K562 (cell line): ENCODE results near the gene HMOX1. TPM values are rescaled to one million over a fixed set of nuclear protein-coding genes. Genes with fewer than 3 reads are reported as not detected.
A peak's percentile ranks its signal among the peaks of the same experiment; 100 is the strongest.
"Not testable (repeated sequence)": the region's sequence is repeated elsewhere in the genome, so short reads cannot be mapped to it uniquely, and the experiment has no call there.

Experiments used
- ATAC-seq: fragments of 200-7000 bp; cut with Tn5 transposase; 3 replicates; pipeline ENCODE4 v1.9.1; 2020; ENCODE audit warnings: moderate library complexity
- BruUV-seq: library from RNA; stranded (reverse); fragments of 400-500 nt; replicated peaks from 2 replicates; lab custom pipeline; 2021; lab: Mats Ljungman, UMichigan
- CTCF ChIA-PET: fragments of 300-600 bp; formaldehyde crosslinking; extraction: SDS; loops from one replicate; lab custom pipeline; 2021; ENCODE audit warnings: low intra/inter-chr PET ratio; lab: Yijun Ruan, JAX
- POLR2A ChIA-PET: fragments of 300-600, 350-650 bp; sonication (Branson Sonifier 250); formaldehyde crosslinking; extraction: SDS; loops from one replicate; lab custom pipeline; 2021; ENCODE audit warnings: antibody characterized with exemption, inconsistent platforms; lab: Yijun Ruan, JAX
- DNase-seq, 4 experiments: peaks; one replicate each; pipeline versions ENCODE4 v3.0.0 to v3.0.0-alpha.2; 2011 to 2018; ENCODE audit warnings: low spot score in 3 of 4, mixed read lengths in 3 of 4; ENCODE audit errors: extremely low read depth in 1 of 4
- FAIRE-seq: peaks from 2 replicates; lab custom pipeline; 2011; peaks lifted over from hg19 to GRCh38; lab: Jason Lieb, UNC
- H2AFZ ChIP-seq: 2 replicates; pipeline ENCODE4 v1.6.0; 2011; ENCODE audit warnings: low read depth, low read length, control low read depth, inconsistent platforms
- H3K27ac ChIP-seq: fragments of 200-600 bp; 3 replicates; pipeline ENCODE4 v1.8.0; 2011; ENCODE audit warnings: low read depth, mild to moderate bottlenecking, control low read depth, inconsistent platforms, low read length, moderate library complexity, mixed read lengths; ENCODE audit errors: extremely low read depth
- H3K27me3 ChIP-seq, 2 experiments: fragments of 300-600 bp in 1 of 2; 2 replicates in 1 of 2; 3 replicates in 1 of 2; pipeline versions ENCODE4 v1.6.0 to v1.8.0; 2011; ENCODE audit warnings: inconsistent platforms in 2 of 2, low read length in 2 of 2, mild to moderate bottlenecking in 1 of 2, mixed read lengths in 1 of 2, moderate library complexity in 1 of 2; ENCODE audit not compliant: control insufficient read depth in 2 of 2, insufficient read depth in 2 of 2
- H3K36me3 ChIP-seq: fragments of 300-600 bp; 3 replicates; pipeline ENCODE4 v1.8.0; 2011; ENCODE audit warnings: mild to moderate bottlenecking, low read length, inconsistent platforms; ENCODE audit not compliant: control insufficient read depth, insufficient read depth
- H3K4me1 ChIP-seq, 2 experiments: fragments of 200-600 bp in 1 of 2; replicated peaks in 1 of 2; 2 replicates in 1 of 2; 3 replicates in 1 of 2; pipeline versions ENCODE4 v1.5.1 to v1.8.0; 2011; ENCODE audit warnings: inconsistent platforms in 2 of 2, low read length in 2 of 2, mild to moderate bottlenecking in 1 of 2, mixed read lengths in 1 of 2, moderate library complexity in 1 of 2; ENCODE audit not compliant: control insufficient read depth in 2 of 2, insufficient read depth in 2 of 2
- H3K4me2 ChIP-seq: 2 replicates; pipeline ENCODE4 v1.6.1; 2011; ENCODE audit warnings: low read length, control low read depth, inconsistent platforms, mixed read lengths; ENCODE audit not compliant: insufficient read depth
- H3K4me3 ChIP-seq: fragments of 200-600 bp; sonication (generic), shearing (Covaris generic); 2 replicates; pipeline ENCODE4 v1.5.1; 2016; ENCODE audit warnings: control low read depth, inconsistent platforms
- H3K79me2 ChIP-seq: fragments of 200-600 bp; 3 replicates; pipeline ENCODE4 v1.8.0; 2011; ENCODE audit warnings: low read length, inconsistent platforms; ENCODE audit not compliant: control insufficient read depth, insufficient read depth
- H3K9ac ChIP-seq, 2 experiments: 2 replicates each; pipeline versions ENCODE4 v1.6.0 to v1.6.1; 2011; ENCODE audit warnings: low read depth in 2 of 2, low read length in 2 of 2, control low read depth in 1 of 2, inconsistent platforms in 1 of 2, mild to moderate bottlenecking in 1 of 2, mixed read lengths in 1 of 2; ENCODE audit not compliant: insufficient read depth in 1 of 2
- H3K9me1 ChIP-seq: one replicate; pipeline ENCODE4 v1.6.0; 2011; ENCODE audit warnings: inconsistent platforms, mild to moderate bottlenecking, low read length, moderate library complexity; ENCODE audit not compliant: control insufficient read depth, insufficient read depth
- H3K9me3 ChIP-seq: replicated peaks from 2 replicates; pipeline ENCODE4 v1.5.1; 2011; ENCODE audit warnings: low read depth, low read length, inconsistent platforms; ENCODE audit not compliant: control insufficient read depth, insufficient read depth
- H4K20me1 ChIP-seq: replicated peaks from 2 replicates; pipeline ENCODE4 v1.6.1; 2011; ENCODE audit warnings: low read length, inconsistent platforms, mixed read lengths; ENCODE audit not compliant: control insufficient read depth, insufficient read depth
- JUN ChIP-seq, 2 experiments: sonication (generic) in 1 of 2; formaldehyde crosslinking in 1 of 2; IDR thresholded peaks; 2 replicates each; pipeline versions ENCODE4 v1.6.1 to v1.8.0; 2012 to 2022; ENCODE audit warnings: borderline replicate concordance in 2 of 2, mild to moderate bottlenecking in 2 of 2, improper control_type of control experiment in 1 of 2, low read depth in 1 of 2, low read length in 1 of 2, missing genetic modification reagents in 1 of 2
- SOX6 ChIP-seq: fragments of 450-650 bp; IDR thresholded peaks from 2 replicates; pipeline ENCODE4 v1.6.1; 2014; ENCODE audit warnings: mild to moderate bottlenecking
- SRSF7 ChIP-seq: fragments of 200-400 bp; formaldehyde crosslinking; optimal IDR thresholded peaks from 2 replicates; pipeline ENCODE3; 2017; ENCODE audit warnings: mild to moderate bottlenecking, low read depth, low read length
- ZKSCAN1 ChIP-seq: fragments of 150-350 bp; IDR thresholded peaks from 2 replicates; pipeline ENCODE4 v1.6.1; 2016; ENCODE audit warnings: low read depth, low read length
- ZNF224 ChIP-seq: sonication (generic); formaldehyde crosslinking; IDR thresholded peaks from 2 replicates; pipeline ENCODE4 v1.8.0; 2022; ENCODE audit warnings: mild to moderate bottlenecking, missing genetic modification reagents
- ZNF76 ChIP-seq: fragments of 250-450 bp; sonication (Bioruptor Pico); IDR thresholded peaks from 2 replicates; pipeline ENCODE4 v1.4.0; 2020; ENCODE audit warnings: mild to moderate bottlenecking, moderate library complexity, borderline replicate concordance
- WGBS: fragments of 100-300 bp; shearing (Covaris generic); methylation state at CpG from one replicate; pipeline ENCODE4 v1.1.6; 2016; ENCODE audit warnings: low coverage, mixed read lengths; ENCODE audit not compliant: insufficient coverage; ENCODE audit errors: missing lambda C conversion rate; 5-methylcytosine and 5-hydroxymethylcytosine counted together
- in situ Hi-C: fragments of 300-500 bp; cut with MboI; formaldehyde crosslinking; loops from 4 replicates; pipeline ENCODE4 v1.15.0; 2018; ENCODE audit warnings: inconsistent platforms, mixed read lengths
- intact Hi-C: fragments of 100-400 bp; cut with micrococcal nuclease; formaldehyde crosslinking; loops from 2 replicates; pipeline ENCODE4 v1.14.2; 2022
- polyA plus RNA-seq, 8 experiments: library from polyadenylated mRNA; depleted of rRNA in 4 of 8; stranded (reverse) in 5 of 8; unstranded in 3 of 8; fragments of >200 nt; fragmentation: Nextera tagmentation in 2 of 8; fragmentation: Illumina TruSeq in 1 of 8; extraction: Ambion mirVana in 2 of 8; extraction: Trizol in 1 of 8; gene quantifications; 2 replicates each; pipeline versions ENCODE4 v1.2.1 to v1.2.3, GENCODE V29; 2011 to 2014; ENCODE audit warnings: inconsistent platforms in 1 of 8, missing spikeins in 1 of 8
- total RNA-seq, 7 experiments: library from RNA; depleted of rRNA in 6 of 7; stranded (reverse); fragments of >200 nt in 6 of 7; fragmentation: Illumina TruSeq in 2 of 7; extraction: Trizol in 2 of 7; gene quantifications; 2 replicates each; pipeline versions ENCODE4 v1.2.1 to v1.2.3, GENCODE V29; 2011 to 2021; ENCODE audit warnings: low replicate concordance in 1 of 7
- TF ChIP-seq, protein P1 (sequence below): sonication (generic); formaldehyde crosslinking; IDR thresholded peaks from 2 replicates; pipeline ENCODE4 v1.8.1; 2022; ENCODE audit warnings: missing genetic modification reagents

The HMOX1 gene
- total and polyA plus RNA-seq, 9 of the 15 experiments (the other 6 are each of a cell fraction or from before 2014, with no cell fraction given), result not detected

DNA sequence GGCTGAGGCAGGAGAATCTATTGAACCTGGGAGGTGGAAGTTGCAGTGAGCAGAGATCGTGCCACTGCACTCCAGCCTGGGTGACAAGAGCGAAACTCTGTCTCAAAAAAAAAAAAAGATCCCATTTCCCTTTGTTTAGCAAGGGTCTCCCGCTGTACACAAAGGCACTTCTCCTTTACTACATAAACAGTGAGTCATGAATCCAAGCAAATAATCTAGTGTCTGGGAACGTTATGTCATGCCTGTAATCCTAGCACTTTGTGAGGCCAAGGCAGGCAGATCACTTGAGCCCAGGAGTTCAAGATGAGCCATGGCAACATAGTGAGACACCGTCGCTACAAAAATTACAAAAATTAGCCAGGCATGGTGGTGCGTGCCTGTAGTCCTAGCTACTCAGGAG, 16.7 kb upstream of the HMOX1 start (continued):
- 0 out of 2 replicates have a peak, but pooled peaks have one; percentile 22 for TF ChIP-seq JUN (IDR thresholded peaks at IDR 0.05; ENCODE audit: borderline replicate concordance, low read depth, low read length)
- TF ChIP-seq JUN (CRISPR knock-in tag; IDR thresholded peaks at IDR 0.05; ENCODE audit: borderline replicate concordance), result not testable (repeated sequence)
- TF ChIP-seq SOX6, result peak; percentile 61
- TF ChIP-seq, all 486 proteins: peak for 12; not testable (repeated sequence) for 474

DNA sequence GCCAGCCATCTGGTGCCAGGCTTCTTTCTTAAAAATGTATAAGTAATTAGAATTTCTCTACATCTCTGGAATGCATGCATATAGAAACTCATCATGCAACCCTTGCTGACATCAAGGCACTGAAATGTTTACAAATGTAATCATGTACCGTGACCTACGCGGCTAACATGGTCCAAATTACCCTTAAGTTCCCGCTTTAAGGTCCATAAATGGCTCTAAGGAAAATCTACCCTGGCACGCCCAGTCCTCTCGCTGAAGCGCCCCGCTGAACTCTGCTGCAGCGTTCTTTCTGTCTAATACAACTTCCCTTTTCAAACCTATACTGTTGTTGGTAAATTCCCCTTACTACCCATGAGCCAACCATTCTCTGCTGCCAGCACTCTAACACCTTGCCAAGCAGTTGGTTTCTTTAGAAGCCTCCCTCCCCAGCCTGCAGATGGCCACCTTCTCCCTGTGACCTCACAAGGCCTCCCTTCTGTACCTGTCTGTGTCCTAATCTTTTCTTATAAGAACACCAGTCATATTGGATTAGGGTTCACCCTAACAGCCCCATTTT, 13.5 kb upstream of the HMOX1 start:
- no peak for FAIRE-seq

More for the DNA sequence above, 13.5 kb upstream of the HMOX1 start:
- no peak for ATAC-seq
- no peak for TF ChIP-seq SRSF7
- TF ChIP-seq ZNF76 (CRISPR knock-in tag), result no peak
- TF ChIP-seq, protein P1, sequence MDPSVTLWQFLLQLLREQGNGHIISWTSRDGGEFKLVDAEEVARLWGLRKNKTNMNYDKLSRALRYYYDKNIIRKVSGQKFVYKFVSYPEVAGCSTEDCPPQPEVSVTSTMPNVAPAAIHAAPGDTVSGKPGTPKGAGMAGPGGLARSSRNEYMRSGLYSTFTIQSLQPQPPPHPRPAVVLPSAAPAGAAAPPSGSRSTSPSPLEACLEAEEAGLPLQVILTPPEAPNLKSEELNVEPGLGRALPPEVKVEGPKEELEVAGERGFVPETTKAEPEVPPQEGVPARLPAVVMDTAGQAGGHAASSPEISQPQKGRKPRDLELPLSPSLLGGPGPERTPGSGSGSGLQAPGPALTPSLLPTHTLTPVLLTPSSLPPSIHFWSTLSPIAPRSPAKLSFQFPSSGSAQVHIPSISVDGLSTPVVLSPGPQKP (CRISPR knock-in tag), result no peak
- TF ChIP-seq ZNF224 (CRISPR knock-in tag), result no peak
- TF ChIP-seq ZKSCAN1, result no peak
- no peak overlapping the region for H3K4me3 ChIP-seq
- in situ Hi-C loops, result no loop called here
- intact Hi-C loops, result no loop called here
- no peaks in the 10 kb centered on the region for H3K9me1 ChIP-seq
- peaks cover 0 to 14% of the 10 kb centered on the region in 2 experiments; a peak in 4 of 5 replicates for H3K4me1 ChIP-seq
- BruUV-seq, result no TSS peak
- no peak overlapping the region for H3K4me2 ChIP-seq
- H2AFZ ChIP-seq, result no peak overlapping the region
- POLR2A ChIA-PET, result interaction anchor here (0.7 kb wide), 1 partner anchor 35 kb away, joined by 3 read pairs; no protein-coding TSS in a partner anchor
- no peaks in the 10 kb centered on the region for H3K79me2 ChIP-seq
- no peaks in the 10 kb centered on the region for H3K27me3 ChIP-seq
- no peak overlapping the region for H3K9ac ChIP-seq
- CTCF ChIA-PET, result no interaction called here
- no peaks in the 10 kb centered on the region for H4K20me1 ChIP-seq
- 63% methylated on average over 9 of the region's 9 CpGs for WGBS
- H3K36me3 ChIP-seq, result no peaks in the 10 kb centered on the region
- no peaks in the 10 kb centered on the region for H3K9me3 ChIP-seq
- DNase-seq, result no peak
- H3K27ac ChIP-seq, result no peak overlapping the region
